Measurements from ENCODE around the gene SIPA1L2.

The SIPA1L2 gene

GRCh38 chr1:232648316-232648715, 18.4 kb upstream of the SIPA1L2 start:
- DNase-seq = no peak

DNA sequence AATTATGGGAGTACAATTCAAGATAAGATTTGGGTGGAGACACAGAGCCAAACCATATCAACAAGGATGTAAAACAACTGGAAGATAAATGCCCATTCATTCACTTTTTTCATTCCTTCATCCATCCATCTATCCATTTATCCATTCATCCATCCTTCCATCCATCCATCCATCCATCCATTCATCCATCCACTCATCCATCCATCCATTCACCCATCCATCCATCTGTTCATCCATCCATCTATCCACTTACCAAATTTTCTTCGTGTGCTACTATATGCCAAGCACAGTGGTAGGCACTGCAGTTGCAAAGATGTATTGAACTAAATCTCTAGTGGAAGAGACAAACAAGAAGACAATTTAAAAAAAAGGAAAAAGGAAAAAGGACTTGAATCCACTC, 14.3 kb upstream of the SIPA1L2 start:
- DNase-seq = no peak

DNA sequence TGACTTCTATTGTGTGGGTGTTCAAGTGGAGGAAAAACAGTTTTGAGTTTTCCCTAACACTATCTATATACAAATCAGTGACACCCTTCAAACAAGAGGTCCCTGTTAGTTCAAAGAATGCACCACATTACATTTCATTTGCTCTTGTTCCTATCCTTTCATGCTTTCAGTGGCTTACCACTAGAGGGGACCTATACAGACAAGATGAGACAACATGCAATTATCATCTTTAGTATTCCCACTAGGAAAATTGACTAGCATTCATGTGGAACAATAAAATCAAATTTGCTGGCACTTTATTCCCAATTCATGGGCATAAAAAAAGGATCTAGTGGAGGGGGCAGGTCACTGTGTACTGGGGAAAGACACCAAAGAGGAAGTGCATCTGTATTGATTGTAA, 13.3 kb upstream of the SIPA1L2 start:
- no peak for DNase-seq

- no peak for DNase-seq
Measured at GRCh38 chr1:232641507-232641906, 11.6 kb upstream of the SIPA1L2 start.

- no peak for DNase-seq
Measured at GRCh38 chr1:232636799-232637198, 6.9 kb upstream of the SIPA1L2 start.

GRCh38 chr1:232635778-232636356, 5.9 kb upstream of the SIPA1L2 start:
- peak; percentile 17 for DNase-seq

GRCh38 chr1:232635279-232635678, 5.3 kb upstream of the SIPA1L2 start:
- DNase-seq = no peak

- no peak for DNase-seq
Measured at GRCh38 chr1:232634096-232634495, 4.2 kb upstream of the SIPA1L2 start.

GRCh38 chr1:232630894-232631195, 912 bp upstream of the SIPA1L2 start:
- DNase-seq = no peak

GRCh38 chr1:232629250-232630046, 485 bp downstream of the SIPA1L2 start:
- no peak for DNase-seq

GRCh38 chr1:232628335-232629249, 1.3 kb downstream of the SIPA1L2 start:
- DNase-seq = no peak

- DNase-seq = no peak
Measured at GRCh38 chr1:232627645-232628334, 2.1 kb downstream of the SIPA1L2 start.

DNA sequence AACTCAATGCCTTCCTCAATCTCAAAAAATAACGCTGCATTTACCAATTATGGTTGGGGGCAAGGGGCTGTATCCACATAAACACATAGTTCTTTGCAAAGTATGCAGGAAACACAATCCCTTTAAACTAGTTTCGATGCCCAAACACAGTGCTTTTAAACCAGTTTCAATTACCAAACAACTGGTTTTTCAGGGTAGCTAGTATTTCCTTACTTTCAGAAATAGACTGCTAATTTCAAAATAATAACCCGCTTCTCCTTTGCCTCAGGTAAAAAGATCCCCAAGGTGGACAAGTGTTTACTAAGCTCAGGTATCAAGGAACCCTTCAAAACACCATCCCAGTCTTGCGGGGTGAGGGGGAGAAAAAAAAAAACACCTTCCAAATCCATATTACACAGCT, 2.8 kb downstream of the SIPA1L2 start:
- DNase-seq = no peak

DNA sequence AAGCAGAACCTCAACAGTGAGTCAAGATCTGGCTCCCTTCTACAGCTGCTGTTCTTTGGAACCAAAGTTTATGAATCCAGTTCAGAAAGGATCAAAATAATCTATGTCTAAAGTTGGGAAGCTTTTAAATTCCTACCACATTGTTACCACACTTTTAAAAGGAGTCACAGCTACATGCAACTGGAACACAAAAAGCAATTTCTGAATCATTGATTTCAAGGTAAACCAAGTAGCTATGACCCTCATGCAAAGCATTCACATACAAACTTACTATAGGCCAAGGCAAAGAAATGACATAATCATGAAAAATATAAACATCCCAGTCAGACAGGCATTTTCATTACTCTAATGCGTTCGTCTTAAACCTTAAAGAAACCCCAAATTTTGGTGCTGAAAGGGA, 3.5 kb downstream of the SIPA1L2 start:
- DNase-seq = no peak

DNA sequence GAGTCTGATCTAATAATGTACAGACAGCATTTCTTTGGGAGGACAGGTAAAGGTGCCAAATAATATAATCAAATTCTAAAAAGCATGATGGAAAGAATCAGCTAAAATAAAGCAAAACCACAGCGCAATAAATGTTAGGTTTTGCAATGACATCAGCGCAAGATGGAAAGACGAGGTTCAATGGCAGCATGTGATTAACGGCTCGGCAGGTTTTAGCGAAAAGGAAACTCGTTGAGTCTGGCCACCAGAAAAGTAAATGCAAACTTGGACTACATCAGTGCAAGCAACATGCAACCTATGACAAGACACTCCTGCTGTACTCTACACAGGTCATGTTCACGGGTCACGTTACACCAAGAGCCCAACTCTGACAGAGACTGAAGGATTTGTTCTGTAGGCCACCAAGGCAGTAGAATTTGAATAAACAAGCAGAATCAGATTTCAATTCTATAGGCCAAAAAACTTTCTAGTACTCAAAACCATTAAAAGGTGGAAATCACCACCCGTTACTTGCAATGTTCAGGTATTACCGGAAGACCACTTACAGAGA, 4.5 kb downstream of the SIPA1L2 start:
- no peak for DNase-seq

DNA sequence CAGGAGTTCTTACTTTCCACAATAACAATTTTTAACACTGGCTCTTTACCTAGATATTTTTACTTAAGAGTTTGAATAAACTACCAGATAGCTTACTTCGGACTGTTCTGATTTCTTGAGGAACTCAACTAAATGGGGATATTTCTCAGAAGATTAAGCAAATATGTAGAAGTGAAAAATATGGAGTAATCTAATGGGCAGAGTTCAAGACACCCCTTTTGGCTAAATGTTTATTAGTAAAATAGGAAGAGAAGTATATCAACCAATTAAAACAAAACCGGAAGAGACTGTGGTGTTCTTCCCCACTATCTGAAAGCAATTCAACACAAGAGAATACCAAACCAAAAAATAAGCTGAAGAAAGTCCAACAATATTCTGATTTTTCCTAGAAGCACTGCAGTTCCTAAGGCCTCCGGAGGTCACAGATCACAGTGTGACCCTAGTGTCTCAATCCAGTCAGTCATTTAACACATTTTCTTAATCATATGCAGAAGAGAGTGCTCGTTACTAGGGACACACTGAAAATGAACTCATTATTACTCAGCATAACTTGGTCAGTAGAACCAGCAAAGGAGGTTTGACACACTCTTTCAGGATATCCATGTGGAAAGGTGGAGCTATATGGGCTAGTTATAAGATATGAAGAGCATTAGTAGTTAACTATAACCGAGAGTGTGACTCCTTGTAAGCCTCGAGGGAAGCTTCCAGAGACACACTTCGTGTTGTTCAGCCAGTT, 5.2 kb downstream of the SIPA1L2 start:
- no peak for DNase-seq

- DNase-seq = no peak
Measured at GRCh38 chr1:232622981-232623380, 7.0 kb downstream of the SIPA1L2 start.

- DNase-seq = no peak
Measured at GRCh38 chr1:232622378-232622777, 7.6 kb downstream of the SIPA1L2 start.

DNA sequence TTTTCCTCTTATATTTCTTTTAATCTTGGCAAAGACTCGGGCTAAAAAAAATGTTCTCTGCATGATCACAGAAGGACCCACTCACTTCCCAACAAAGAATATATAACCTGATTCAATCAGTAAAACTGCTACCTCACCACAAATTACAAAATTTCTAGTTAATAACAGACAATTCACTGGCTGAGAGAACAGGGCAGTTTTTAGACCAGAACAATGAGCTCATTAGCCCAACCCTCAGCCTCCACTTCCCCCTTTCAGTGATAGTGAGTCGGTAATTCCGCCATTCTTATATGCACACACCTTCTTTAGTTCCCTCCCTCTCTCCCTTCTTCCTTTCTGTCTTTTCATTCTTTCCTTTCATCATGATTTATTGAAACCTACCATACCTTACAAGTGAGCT, 8.9 kb downstream of the SIPA1L2 start:
- no peak for DNase-seq

GRCh38 chr1:232620356-232620969, 9.5 kb downstream of the SIPA1L2 start:
- DNase-seq = peak; percentile 9

- DNase-seq = no peak
Measured at GRCh38 chr1:232617237-232617636, 12.7 kb downstream of the SIPA1L2 start.

- no peak for DNase-seq
Measured at GRCh38 chr1:232615306-232615800, 14.6 kb downstream of the SIPA1L2 start.

Data from GDM1 (cell line).